ENCODE measurements around the gene SRCAP. TPM values are rescaled to one million over a fixed set of nuclear protein-coding genes. Genes with fewer than 3 reads are reported as not detected.

SRCAP gene
- total RNA-seq, 2 experiments from 2014 or later: 48.4 to 54.0 TPM

DNA sequence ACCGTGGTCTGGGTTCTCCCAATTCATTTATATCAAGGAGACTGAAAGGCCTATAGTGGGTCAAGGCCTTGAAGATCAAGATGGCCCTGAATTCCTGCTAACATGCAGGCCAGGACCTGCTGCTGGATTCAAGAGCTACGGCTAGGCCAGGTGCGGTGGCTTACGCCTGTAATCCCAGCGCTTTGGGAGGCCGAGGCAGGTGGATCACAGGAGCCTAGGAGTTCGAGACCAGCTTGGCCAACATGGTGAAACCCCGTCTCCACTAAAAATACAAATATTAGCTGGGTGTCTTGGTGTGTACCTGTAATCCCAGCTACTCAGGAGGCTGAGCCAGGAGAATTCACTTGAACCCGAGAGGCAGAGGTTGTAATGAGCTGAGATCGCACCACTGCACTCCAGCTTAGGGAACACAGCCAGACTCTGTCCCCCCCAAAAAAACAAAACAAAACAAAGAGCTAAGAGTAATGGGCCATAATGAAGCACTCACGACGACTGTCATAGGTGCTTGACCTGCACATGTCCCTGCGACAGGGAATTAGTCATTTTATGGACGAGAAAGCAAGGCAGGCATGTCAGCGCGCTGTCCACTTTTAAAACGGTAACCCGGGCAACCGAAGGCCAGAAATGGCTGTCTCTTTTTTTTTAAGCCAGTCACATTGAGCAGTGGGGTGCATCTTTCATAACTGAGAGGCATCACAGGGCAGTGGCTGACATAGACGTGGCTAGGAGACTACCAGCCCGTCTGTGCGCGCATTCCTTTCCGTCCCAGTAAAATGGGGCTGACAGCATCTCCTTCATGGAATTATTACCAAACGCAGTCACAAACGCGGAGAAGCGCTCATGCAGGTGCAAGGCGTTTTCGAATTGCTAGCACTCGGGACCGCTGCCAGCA, 41.8 kb upstream of the SRCAP start:
- H3K27me3 Mint-ChIP-seq: no peaks in the 10 kb centered on the region

DNA sequence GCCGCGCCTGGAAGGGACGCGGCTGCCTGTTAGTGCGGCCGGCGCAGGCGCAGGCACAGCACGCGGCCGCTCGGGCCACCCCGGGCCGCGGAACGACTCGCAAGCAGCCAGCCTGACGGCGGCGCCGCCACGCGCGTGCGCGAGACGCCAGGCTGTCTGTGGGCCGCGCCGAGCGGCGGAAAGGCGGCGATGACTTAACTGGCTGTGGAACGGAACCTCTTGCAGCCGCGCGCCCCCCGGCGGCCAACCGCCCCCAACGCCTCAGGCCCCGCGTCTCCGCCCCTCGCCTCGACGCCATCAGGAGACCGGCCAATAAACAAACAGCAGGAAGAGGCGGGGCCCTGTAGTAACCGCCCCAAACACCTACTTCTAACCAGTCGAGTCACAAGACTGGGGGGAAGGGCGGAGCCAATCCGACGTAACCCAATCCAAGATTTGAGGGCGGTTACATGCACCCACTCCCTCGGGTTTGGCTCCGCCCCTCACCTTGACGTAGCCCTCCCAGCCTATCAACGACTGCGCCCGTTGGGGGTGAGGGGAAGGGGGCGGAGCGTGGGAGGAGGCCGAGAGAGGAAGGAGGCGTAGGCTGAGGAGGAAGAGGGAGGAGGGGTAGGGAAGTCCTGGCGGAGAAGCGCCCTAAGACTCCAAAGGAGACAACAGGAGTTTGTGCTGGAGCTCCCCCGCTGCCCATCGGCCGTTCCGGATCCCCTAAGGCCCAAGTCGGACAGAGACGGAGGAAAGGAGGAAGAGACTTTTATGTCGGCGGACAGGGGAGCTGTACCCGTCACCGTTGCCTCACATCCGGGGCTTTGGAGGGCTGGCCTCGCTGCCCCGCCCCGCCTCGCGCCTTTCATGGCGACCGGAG, 40.9 kb upstream of the SRCAP start, which contains the start of gene FBRS:
Gene FBRS, plus strand, starts transcription at position 566 of the 865 bp plus-strand sequence. CDS start 1,088 bp downstream, outside the sequence.
- Mint-ChIP-seq H3K9me3 (no peaks in the 10 kb centered on the region), H3K4me1 (ENCODE audit: low read depth) (peaks cover 38% of the 10 kb centered on the region), H3K36me3 (peaks cover 47% of the 10 kb centered on the region), H3K4me3 (peak within 1 kb of the TSS; percentile 96), H3K27ac (peak within 1 kb of the TSS; percentile 100), H3K27me3 (no peaks in the 10 kb centered on the region)
- POLR2A ChIA-PET: interaction anchor here (0.5 to 3.1 kb wide), 13 partner anchors 8 to 593 kb away, joined by 3 to 17 read pairs (median 4); partner anchors contain the start of genes ALDOA, DCTPP1, PRR14 and SRCAP
- CTCF ChIA-PET: interaction anchor here (0.7 to 4.7 kb wide), 10 partner anchors 7 to 228 kb away, joined by 3 to 86 read pairs (median 6); partner anchors contain the start of genes DCTPP1, PRR14 and ZNF785
- intact Hi-C loops (cut with micrococcal nuclease): loop anchor here (1.0 to 10.0 kb wide), 13 partner anchors 8 to 799 kb away; partner anchors contain the start of genes ALDOA, ARMC5, CFAP119 and PHKG2
- DNase-seq: peak; percentile 100

More for the DNA sequence above, 41.8 kb upstream of the SRCAP start:
- intact Hi-C loops (cut with micrococcal nuclease): loop anchor here (5.0 to 10.0 kb wide), 5 partner anchors 90 to 800 kb away; partner anchors contain the start of genes ALDOA, ARMC5, CFAP119 and PHKG2
- CTCF ChIA-PET: interaction anchor here (0.7 to 2.5 kb wide), 4 partner anchors 28 to 127 kb away, joined by 4 to 13 read pairs (median 6); no protein-coding TSS in a partner anchor
- Mint-ChIP-seq H3K27ac (peak overlapping the region; percentile 82), H3K9me3 (no peaks in the 10 kb centered on the region), H3K4me1 (ENCODE audit: low read depth) (peaks cover 40% of the 10 kb centered on the region), H3K4me3 (peak overlapping the region; percentile 73), H3K36me3 (peaks cover 47% of the 10 kb centered on the region)
- POLR2A ChIA-PET: no interaction called here
- no peak for DNase-seq

DNA sequence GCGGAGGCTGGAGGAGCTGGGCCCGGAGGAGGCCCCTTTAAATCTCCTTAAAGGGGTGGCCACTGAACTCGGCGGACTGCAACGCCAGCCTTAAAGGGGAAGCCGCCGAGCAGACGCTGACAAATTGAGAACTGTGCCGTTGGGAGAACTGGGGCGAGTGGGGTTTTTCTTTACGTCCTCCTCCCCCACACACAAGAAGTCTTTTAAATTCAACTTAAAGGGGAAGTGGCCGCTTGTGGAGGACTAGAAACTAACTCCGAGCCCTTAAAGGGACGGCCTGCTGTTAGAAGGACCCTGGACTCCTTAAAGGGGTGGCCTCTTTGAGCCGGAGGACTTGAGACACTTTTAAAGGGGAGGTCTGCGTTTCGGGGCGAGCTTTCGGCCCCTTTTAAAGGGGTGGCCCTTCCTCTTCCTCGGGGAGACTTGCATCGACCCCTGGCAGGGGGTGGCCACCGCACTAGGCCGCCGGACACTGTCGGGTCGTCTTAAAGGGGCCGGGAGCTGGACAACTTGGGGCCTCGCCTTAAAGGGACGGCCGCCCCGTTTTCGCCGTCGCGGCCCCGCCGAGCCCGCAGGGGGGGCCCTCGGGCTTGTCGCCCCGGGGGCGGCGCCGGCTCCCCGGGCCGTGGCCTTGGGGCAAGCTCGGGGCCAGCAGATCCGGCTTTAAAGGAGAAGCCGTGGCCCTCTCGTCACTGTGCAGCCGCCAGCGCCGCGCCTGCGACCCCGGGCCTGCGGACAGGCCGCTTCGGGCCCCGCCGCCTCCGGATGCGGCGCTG, 40.1 kb upstream of the SRCAP start:
- no peaks in the 10 kb centered on the region for H3K9me3 Mint-ChIP-seq
- POLR2A ChIA-PET: interaction anchor here (0.5 to 3.1 kb wide), 15 partner anchors 9 to 593 kb away, joined by 3 to 17 read pairs (median 4); partner anchors contain the start of genes ALDOA, DCTPP1, PRR14 and SRCAP
- intact Hi-C loops (cut with micrococcal nuclease): loop anchor here (1.0 to 10.0 kb wide), 13 partner anchors 9 to 798 kb away; partner anchors contain the start of genes ALDOA, ARMC5, CFAP119 and PHKG2
- no peaks in the 10 kb centered on the region for H3K27me3 Mint-ChIP-seq
- H3K4me1 Mint-ChIP-seq (ENCODE audit: low read depth): peaks cover 45% of the 10 kb centered on the region
- H3K4me3 Mint-ChIP-seq: peak overlapping the region; percentile 96
- DNase-seq: peak; percentile 98
- CTCF ChIA-PET: interaction anchor here (0.5 to 4.7 kb wide), 12 partner anchors 8 to 266 kb away, joined by 3 to 86 read pairs (median 4); partner anchors contain the start of genes DCTPP1, PHKG2, PRR14 and ZNF785
- peak overlapping the region; percentile 100 for H3K27ac Mint-ChIP-seq
- peaks cover 54% of the 10 kb centered on the region for H3K36me3 Mint-ChIP-seq

DNA sequence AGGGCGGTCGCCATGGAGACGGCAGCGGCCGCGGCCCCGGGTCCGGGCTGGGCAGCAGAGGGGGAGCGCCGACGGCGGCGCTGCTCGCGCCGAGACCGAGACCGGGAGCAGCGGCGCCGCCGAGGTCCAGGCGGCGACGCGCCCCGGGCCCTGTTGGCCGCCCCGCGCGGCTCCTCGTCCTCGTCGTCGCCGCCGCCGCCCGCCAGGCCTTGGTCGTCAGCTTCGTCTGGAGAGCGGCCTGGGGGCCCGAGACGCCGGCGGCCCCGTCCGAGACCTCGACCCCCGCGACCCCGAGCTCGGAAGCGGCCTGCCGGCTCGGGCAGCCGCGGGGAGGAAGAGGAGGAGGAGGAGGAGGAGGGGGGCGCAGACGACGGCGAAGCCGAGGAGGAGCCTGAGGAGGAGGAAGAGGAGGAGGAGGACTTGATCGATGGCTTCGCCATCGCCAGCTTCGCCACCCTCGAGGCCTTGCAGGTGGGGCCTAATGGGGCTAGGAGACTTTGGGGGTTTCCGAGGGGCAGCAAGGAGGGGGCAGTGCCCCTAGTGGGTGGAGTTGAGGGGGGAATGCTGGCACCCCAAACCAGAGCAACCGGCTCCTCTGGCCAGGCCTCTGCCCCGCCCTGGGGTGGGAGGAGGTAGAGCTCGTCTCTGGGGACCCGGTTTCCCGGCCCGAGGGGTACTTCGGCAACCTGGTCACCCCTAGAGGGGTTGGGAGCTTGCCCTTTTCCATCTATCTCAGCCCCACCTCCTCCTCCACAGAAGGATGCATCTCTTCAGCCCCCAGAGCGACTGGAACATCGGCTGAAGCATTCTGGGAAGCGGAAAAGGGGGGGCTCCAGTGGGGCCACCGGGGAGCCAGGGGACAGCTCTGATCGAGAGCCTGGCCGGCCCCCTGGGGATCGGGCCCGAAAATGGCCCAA, 39.2 kb upstream of the SRCAP start:
- ChIA-PET CTCF (interaction anchor here (0.5 to 4.7 kb wide), 8 partner anchors 9 to 267 kb away, joined by 3 to 86 read pairs (median 4); partner anchors contain the start of genes PHKG2 and PRR14), POLR2A (interaction anchor here (0.5 to 3.1 kb wide), 11 partner anchors 10 to 230 kb away, joined by 3 to 17 read pairs (median 4); partner anchors contain the start of genes DCTPP1, PRR14, SRCAP and ZNF688)
- DNase-seq: peak; percentile 52
- H3K4me3 Mint-ChIP-seq: peak overlapping the region; percentile 96
- peak overlapping the region; percentile 98 for H3K27ac Mint-ChIP-seq
- peaks cover 46% of the 10 kb centered on the region for H3K4me1 Mint-ChIP-seq (ENCODE audit: low read depth)
- intact Hi-C loops (cut with micrococcal nuclease): loop anchor here (2.0 to 10.0 kb wide), 6 partner anchors 49 to 798 kb away; partner anchors contain the start of genes ALDOA, ARMC5, CFAP119 and PHKG2
- peaks cover 50% of the 10 kb centered on the region for H3K36me3 Mint-ChIP-seq
- H3K9me3 Mint-ChIP-seq: no peaks in the 10 kb centered on the region
- no peaks in the 10 kb centered on the region for H3K27me3 Mint-ChIP-seq

DNA sequence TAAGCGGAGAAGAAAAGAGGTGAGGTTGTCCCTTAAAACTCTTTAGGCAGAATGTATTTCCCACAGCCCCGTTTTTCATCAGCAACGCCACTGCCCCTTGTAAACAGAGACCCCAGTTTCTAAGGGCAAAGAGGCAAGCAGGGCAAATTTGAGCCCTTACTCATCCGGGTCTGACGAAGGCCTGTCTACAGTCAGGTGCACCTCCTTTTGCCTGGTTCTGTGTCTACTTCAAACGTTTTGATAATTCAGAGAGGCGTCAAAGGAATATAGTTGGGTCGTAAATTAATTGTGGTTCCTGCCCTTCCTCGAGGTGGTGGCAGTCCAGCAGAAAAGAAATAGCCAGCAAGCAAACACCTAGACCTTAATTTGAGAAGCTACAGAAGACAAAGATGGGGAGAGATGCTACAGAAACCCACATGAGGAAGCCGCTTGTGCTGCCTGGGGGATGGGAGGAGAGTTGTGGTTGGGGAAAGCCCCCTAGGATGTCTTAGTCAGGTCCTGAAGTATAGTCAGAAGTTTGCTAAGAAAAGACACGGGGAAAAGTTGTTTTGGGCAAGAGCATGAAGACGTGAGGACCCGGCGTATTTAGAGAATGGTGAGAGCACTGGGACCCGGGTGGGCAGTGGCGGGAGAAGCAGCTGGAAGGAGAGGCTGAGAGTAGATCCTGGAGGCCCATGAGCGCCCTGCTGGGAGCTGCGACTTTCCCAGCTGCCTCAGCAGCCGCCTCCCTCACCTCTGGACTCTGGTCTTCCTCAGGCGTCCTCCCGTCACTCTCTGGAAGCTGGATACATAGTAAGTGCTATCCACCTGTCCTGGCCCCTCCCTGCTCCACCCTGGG, 38.3 kb upstream of the SRCAP start:
- peak; percentile 93 for DNase-seq
- ChIA-PET POLR2A (interaction anchor here (0.6 to 3.1 kb wide), 7 partner anchors 11 to 154 kb away, joined by 3 to 17 read pairs (median 6); partner anchors contain the start of genes PRR14 and SRCAP), CTCF (interaction anchor here (0.7 to 4.7 kb wide), 6 partner anchors 10 to 231 kb away, joined by 3 to 86 read pairs (median 4); partner anchors contain the start of genes DCTPP1 and PRR14)
- intact Hi-C loops (cut with micrococcal nuclease): no loop called here
- Mint-ChIP-seq H3K4me3 (peak overlapping the region; percentile 96), H3K9me3 (no peaks in the 10 kb centered on the region), H3K4me1 (ENCODE audit: low read depth) (peaks cover 46% of the 10 kb centered on the region), H3K27me3 (no peaks in the 10 kb centered on the region), H3K27ac (peak overlapping the region; percentile 98), H3K36me3 (peaks cover 51% of the 10 kb centered on the region)

DNA sequence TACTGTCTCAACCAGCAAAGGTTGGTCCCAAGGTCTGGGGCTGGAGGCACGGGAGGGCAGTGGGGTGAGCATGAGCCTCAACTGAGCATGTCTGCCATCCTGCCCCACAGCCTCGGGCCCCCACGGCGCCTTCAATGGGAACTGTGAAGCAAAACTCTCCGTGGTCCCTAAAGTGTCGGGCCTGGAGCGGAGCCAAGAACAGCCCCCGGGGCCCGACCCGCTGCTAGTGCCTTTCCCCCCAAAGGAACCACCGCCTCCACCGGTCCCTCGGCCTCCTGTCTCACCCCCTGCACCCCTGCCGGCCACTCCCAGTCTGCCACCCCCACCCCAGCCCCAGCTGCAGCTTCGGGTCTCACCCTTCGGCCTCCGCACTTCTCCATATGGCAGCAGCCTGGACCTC, 36.5 kb upstream of the SRCAP start:
- Mint-ChIP-seq H3K27me3 (no peaks in the 10 kb centered on the region), H3K9me3 (no peaks in the 10 kb centered on the region), H3K27ac (peak overlapping the region; percentile 98), H3K36me3 (peaks cover 46% of the 10 kb centered on the region), H3K4me3 (no peak overlapping the region), H3K4me1 (ENCODE audit: low read depth) (peaks cover 33% of the 10 kb centered on the region)
- no peak for DNase-seq
- intact Hi-C loops (cut with micrococcal nuclease): no loop called here
- ChIA-PET CTCF (interaction anchor here (4.7 kb wide), 1 partner anchor 31 kb away, joined by 86 read pairs; no protein-coding TSS in a partner anchor), POLR2A (no interaction called here)

DNA sequence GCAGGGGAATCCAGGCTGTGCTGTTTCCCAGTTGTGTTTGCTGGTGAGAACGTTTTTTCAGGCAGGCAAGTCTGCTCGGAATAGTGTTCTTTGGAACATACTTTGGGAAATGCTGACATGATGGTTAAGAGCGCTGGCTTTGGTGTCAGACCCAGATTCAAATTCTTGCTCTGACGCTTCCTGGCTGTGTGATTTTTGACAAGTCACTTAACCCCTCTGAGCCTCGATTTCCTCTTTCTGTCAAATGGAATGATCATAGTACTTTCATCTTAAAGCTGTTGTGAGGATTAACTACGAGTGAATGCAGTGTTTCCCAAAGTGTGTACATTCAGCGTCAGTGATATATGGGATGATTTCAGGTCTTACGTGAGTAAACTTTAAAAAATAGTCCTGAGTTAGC, 35.9 kb upstream of the SRCAP start:
- POLR2A ChIA-PET: no interaction called here

DNA sequence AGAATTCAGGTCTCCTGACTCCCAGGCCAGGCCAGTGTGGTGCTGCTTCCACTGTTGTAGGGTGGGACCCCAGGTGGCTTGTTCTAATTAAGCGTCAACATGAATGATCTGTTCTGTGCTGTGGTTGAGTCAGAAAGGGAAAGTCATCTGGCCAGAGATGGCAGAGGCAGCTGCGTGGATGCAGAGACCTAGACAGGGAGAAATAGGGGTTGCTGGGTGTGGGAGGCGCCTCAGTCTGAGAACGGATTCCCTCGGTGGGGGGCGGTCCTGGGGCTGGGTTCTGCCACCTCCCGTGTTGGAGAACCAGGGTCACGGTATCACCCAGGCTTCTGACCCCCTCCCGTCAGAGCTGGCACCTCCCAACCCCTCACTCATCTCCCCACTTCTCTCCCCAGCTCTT, 35.2 kb upstream of the SRCAP start:
- no peak overlapping the region for H3K4me3 Mint-ChIP-seq
- peaks cover 53% of the 10 kb centered on the region for H3K36me3 Mint-ChIP-seq
- H3K27ac Mint-ChIP-seq: peak overlapping the region; percentile 69
- ChIA-PET POLR2A (no interaction called here), CTCF (interaction anchor here (0.5 to 1.4 kb wide), 2 partner anchors 30 to 491 kb away, joined by 3 to 4 read pairs; no protein-coding TSS in a partner anchor)
- no peak for DNase-seq
- no peaks in the 10 kb centered on the region for H3K9me3 Mint-ChIP-seq
- intact Hi-C loops (cut with micrococcal nuclease): no loop called here
- peaks cover 31% of the 10 kb centered on the region for H3K4me1 Mint-ChIP-seq (ENCODE audit: low read depth)
- H3K27me3 Mint-ChIP-seq: no peaks in the 10 kb centered on the region

More for the DNA sequence above, 35.9 kb upstream of the SRCAP start:
- Mint-ChIP-seq H3K36me3 (peaks cover 50% of the 10 kb centered on the region), H3K9me3 (no peaks in the 10 kb centered on the region), H3K27ac (peak overlapping the region; percentile 69), H3K4me3 (no peak overlapping the region), H3K27me3 (no peaks in the 10 kb centered on the region), H3K4me1 (ENCODE audit: low read depth) (peaks cover 31% of the 10 kb centered on the region)
- DNase-seq: no peak
- intact Hi-C loops (cut with micrococcal nuclease): no loop called here
- CTCF ChIA-PET: interaction anchor here (1.4 kb wide), 1 partner anchor 31 kb away, joined by 4 read pairs; no protein-coding TSS in a partner anchor

DNA sequence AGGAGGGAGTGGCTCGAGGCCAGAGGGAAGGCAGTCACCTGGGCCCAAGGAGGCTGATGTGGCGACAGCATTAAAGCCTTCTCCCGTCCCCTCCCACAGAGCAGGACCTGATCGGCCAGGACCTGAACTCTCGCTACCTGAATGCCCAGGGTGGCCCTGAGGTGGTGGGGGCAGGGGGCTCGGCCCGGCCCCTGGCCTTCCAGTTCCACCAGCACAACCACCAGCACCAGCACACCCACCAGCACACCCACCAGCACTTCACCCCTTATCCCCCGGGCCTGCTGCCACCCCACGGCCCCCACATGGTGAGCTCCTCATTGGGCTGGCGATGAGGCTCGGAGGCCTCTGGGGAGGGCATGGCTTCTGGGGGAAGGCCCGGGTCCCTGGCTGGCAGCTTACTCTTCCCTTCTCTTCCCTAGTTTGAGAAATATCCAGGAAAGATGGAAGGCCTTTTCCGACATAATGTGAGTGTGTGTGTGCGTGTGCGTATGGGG, 34.3 kb upstream of the SRCAP start:
- Mint-ChIP-seq H3K9me3 (no peaks in the 10 kb centered on the region), H3K36me3 (peaks cover 53% of the 10 kb centered on the region), H3K27ac (no peak overlapping the region), H3K4me1 (ENCODE audit: low read depth) (peaks cover 31% of the 10 kb centered on the region), H3K27me3 (no peaks in the 10 kb centered on the region), H3K4me3 (no peak overlapping the region)
- intact Hi-C loops (cut with micrococcal nuclease): no loop called here
- POLR2A ChIA-PET: interaction anchor here (0.6 kb wide), 1 partner anchor 963 kb away, joined by 5 read pairs; no protein-coding TSS in a partner anchor
- CTCF ChIA-PET: interaction anchor here (2.0 kb wide), 1 partner anchor 30 kb away, joined by 15 read pairs; no protein-coding TSS in a partner anchor
- DNase-seq: no peak
